NCI-H774 (cell line): Measurements from ENCODE around the gene KLRG1.

Experiments used
- DNase-seq: peaks from one replicate; lab custom pipeline; 2025; lab: John Stamatoyannopoulos, UW

Gene KLRG1

DNA sequence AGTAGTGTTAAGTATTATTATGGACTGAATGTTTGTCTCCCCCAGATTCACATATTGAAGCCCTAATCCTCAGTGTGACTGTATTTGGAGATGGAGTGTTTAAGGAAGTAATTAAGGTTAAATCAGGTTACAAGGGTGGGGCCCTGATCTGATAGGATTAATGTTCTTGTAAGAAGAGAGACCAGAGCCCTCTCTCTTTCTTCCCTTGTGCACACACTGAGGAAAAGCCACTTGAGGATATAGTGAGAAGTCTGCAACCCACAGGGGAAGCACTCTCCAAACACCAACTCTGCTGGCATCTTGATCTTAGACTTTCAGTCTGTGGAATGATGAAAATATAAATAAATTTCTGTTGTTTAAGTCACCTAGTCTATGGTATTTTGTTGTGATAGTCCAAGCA is 2.2 kb upstream of the KLRG1 start:
- no peak for DNase-seq

DNA sequence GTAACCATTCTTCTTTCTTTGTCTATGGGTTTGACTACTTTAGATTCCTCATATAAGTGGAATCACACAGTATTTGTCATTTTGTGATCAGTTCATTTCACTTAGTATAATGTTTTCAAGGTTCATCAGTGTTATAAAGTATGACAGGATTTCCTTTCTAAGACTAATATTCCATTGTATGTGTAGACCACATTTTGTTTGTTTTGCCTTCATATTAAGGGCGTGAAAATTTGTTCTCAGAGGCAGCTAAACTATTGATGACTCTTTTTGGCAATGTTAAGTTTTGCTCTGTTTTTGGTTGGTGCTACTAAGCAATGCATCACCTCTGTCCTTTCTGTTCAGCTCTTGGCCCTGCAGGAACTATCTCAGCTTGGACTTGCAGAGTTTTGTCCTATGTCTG is 1.7 kb upstream of the KLRG1 start:
- DNase-seq, result no peak

DNA sequence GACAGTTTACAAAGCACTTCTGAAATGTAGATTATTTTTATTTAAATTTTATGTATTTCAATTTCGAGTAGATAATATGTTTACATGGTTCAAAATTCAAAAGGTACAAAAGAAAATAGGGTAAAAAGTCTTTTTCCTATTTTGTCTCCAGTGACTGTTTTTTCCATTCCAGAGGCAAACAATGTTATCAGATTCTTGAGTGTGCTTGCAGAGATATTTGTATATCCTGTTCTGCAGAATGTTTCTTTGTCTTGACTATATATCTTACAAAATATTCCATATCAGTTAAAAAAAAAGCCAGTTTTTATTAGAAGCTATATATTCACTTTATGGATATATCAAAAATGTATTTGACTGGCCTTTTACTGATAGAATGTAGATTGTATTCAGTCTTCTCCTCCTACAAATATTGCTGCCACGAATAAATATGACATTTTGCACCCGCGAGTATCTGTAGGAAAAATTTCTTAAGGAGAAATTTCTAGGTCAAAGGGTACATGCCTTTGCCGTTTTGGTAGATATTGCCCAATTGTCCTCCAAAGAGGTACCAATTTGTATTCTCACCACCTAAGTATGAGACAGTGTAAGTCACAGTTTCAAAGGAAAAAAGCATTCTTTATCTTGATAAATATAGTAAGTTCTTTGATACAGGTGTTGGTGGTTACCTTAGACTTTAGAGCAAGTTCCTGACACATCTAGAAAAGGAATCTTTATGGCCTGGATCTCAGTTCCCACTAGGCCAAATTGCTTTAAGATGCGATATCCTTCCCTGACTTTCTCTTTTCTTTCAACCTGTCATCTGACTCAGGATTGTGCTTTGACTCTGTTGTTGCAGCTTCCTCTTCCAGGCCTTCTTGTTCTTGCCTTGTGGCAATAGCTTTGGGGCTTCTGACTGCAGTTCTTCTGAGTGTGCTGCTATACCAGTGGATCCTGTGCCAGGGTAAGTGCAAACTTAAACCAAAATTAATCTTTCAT is 2.3 kb downstream of the KLRG1 start:
- DNase-seq, result no peak

DNA sequence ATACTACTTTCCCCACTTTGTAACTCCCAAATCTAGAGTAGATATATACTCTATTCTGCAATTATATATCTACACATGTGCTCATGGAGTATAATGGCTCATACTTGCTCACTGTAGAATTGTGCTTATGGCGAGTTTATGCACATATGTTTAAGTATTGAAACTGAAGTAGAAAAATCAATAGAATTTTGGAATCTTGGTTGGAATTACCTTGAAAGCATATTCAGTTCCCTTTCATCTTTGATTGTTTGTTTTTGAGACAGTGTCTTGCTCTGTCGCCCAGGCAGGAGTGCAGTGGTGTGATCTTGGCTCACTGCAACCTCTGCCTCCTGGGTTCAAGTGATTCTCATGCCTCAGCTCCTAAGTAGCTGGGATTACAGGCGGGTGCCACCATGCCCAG is 4.5 kb downstream of the KLRG1 start:
- DNase-seq, result no peak

DNA sequence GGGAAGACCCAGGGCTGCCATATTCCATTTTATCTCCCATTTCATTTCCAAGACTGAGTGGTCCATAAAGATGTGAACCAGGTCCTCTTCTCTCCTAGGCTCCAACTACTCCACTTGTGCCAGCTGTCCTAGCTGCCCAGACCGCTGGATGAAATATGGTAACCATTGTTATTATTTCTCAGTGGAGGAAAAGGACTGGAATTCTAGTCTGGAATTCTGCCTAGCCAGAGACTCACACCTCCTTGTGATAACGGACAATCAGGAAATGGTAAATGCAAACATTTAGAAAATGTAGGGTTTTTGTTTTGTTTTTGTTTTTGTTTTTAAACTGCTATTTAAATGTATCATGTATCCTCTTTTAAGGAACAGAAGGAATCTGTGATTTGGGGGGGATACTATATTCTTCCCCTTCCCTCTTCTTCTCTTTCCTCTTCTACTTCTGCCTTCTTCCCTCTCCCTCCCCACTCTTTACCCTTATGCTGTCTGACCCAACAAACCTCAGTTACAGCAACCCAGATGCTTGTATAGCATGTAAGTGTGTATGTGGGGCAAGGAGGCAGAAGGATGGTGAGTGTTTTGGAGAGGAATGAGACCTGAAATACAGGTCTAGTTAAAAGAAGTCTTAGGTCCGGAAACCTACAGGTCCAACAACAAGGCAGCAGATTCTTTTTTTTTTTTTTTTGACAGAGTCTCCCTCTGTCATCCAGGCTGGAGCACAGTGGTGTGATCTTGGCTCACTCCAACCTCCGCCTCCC is 5.9 kb downstream of the KLRG1 start:
- no peak for DNase-seq

DNA sequence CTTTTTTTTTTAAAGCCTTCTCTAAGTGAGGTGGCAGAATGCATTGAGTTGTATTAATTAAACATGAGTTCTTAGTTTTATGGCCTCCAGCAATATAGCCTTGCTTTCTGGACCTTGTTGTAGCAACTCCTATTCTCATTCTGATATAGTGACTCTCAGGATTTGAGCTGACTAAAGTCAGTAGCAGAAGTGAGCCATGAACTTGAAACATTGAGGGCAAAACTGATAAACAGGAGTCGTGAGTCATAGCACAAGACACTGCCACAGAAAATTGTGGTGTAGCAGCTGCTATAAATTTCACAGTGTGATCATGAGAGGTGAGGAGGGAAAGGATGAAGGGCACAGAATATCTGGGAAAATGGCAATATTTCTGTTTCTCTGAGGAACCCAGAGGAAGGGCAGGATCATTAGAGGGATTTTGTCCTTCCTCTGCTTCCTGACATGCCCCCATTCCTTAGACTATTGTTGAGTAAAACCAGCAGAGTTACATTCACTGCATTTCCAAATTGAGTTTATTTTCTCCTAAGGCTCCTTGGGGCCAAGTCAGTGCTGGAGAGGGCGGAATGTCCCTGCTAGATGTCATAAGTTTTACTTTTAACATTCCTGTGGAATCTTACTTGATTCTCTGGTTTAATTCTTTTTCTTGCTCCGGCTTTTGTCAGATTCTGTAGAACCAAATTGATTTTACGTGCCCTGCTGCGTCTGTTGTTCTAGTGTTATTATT is 7.5 kb downstream of the KLRG1 start:
- no peak for DNase-seq

DNA sequence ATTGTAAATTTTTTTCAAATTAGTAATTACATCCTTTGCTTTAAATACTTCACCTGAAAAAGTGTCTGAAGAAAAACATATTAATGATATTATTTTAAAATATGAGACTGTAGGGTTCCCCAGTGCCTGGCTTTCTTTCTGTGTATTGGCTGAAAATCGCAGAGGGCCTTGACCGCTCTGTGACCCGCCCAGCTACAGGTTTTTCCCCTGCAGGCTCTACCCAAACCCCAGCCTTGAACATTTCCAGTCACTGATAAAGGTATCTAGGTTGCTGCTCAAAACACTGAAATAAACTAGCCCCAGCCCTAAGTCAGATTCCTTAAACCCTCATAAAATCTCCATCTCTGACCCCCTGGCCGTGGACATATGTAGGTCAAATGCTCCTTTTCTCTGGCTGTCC is 11.9 kb downstream of the KLRG1 start:
- no peak for DNase-seq

DNA sequence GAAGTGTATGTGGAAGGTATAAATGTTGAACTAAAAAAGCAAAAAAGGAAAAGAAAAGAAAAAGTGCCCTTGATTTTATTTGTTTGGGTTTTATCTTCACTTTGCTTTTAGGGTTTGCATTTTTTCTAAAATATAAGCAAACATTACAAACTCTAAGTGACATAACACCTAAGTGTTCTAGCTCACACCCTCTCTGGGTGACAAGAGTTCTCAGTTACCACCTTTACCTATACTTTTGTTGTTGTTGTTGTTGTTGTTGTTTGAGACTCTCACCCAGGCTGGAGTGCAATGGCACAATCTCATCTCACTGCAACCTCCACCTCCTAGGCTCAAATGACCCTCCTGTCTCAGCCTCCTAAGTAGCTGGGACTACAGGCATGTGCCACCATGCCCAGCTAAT is 13.0 kb downstream of the KLRG1 start:
- no peak for DNase-seq

DNA sequence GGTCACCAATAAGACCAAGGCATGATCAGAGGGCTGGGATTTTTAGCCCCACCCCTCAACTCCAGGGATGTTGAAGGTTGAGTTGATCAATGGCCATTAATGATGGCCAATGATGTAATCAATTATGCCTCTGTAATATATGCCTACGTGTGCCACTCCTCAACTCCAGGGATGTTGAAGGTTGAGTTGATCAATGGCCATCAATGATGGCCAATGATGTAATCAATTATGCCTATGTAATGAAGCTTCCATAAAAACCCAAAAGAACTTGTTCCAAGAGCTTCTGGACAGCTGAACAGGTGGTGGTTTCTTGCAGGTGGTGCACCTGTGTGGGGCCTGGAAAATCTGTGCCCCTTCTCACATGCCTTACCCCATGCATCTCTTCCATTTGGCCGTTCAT is 33.2 kb downstream of the KLRG1 start:
- no peak for DNase-seq

DNA sequence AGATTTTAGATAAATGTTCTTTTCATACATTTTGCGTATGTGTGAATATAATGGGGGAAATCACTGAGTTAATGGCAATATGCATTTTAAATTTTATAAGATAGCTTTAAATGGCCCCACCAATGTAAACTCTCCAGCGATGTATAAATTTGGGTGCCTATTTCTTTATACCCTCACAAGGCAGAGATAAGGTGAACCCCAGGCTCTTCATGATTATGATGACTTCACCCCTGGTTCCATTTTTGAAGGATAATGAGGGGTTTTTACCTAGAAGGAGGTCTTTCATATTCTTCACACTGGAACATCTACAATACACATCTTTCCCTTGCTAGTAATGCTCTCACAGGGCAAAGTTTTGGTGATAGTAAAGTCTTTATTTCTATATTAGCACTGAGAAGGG is 35.2 kb downstream of the KLRG1 start:
- no peak for DNase-seq

DNA sequence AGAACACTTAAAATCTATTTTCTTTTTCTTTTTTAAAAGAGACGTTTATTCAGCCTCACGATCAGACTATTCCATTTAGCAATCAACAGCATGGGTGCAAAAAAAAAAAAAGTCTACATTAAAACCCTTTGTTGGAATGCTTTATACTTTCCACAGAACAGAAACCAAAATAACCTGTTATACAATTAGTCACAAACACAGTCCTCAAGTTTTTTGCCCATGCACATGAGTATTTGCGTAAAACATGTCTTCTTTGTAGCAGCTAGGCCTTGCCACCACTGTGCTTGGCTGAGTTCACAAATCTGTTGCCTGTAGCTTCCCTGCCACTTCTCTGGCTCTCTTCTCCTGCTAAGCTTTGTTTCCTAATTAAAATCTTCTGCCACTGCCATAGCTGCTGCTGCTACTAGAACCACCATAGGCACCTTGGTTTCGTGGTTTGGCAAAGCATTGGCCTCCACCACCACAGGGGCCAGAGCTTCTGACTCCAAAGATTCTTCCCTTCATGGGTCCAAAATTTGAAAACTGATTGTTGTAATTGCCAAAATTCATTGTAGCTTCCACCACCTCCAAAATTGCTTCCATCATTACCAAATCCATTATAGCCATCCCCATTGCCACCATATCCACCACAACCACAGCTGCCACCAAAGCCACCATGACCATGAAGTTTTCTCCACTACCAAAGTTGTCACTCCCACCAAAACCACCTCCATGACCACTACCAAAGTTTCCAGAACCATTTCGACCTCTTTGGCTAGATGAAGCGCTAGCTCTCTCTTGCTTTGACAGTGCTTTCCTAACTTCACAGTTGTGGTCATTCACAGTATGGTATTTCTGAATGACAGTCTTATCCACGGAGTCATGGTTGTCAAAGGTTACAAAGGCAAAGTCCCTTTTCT is 38.1 kb downstream of the KLRG1 start:
- no peak for DNase-seq

DNA sequence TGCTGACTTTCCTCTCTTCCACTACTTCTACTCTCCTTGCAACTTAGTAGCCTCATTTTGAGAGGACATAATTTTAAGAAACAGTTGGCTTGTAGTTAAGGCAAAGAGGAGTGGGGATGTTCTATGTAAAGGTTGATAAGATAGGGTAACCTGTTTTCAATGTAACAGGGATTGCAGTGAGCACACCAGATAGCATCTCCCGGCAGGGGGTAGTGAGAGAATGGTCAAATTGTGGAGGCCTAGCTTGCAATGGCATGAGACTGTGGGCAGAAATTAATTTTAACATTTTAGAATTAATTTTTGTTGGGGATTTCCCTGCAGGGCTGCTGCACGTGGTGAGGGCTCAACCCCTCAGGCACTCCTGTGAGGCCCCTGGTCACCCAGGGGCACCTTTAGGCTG is 41.4 kb downstream of the KLRG1 start:
- no peak for DNase-seq

DNA sequence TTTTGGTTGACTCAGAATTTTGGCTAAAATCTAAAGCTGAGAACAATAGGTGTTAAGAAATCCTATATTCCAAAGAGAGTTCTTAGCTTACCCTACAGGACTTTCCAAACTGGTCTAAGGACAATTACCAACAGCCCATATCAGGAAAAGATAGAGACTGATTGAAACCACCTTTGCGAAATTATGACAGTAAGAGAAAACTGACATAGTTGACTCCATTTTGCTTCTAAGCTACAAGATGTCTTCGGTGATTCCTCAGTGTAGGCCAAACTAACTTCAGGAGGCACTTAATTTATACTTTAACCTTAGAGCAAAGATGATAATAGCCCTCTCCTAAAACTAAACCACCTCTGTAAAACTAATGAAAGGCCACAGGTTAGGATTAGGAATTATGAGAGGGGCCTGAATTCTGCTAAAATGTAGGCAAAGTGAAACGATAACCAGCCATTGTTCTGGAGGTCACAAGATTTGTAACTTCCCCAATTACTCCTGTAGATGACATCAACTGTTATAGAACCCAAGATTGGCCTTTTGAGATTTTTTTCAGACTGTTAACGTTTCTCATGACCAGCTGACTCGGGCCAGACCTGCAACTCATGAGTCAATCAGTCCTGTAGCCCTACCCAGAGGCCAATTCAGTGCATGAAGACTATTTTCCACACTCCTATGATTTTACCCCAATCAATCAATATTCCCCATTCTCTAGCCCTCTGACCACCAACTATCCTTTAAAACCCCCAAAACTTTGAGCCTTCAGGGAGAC is 43.0 kb downstream of the KLRG1 start:
- DNase-seq, result no peak

DNA sequence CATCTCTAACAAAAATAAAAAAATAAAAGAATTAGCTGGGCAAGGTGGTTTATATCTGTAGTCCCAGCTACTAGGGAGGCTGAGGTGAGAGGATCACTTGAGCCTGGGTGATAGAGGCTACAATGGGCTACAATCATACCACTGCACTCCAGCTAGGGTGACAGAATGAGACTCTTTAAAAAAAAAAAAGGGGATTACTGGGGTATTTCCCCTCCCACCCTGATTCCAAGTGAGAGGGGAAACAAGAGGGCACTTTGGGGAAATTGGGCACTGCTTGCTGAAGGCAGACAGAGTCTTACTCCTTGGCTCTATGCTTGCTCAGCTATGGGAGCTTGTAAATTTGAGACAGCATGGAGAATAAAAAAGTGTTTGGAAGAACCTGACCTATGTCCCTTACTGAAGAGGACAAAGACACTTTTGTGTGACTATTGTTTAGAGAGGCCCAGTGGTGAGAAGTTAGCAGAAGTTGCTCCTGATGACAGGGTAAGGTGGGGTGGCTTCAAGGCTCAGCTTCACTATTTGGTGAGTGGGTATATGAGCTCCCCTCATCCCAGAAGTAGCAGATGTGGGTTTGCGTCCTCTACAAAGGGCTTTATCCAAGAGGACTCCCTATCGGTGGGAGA is 44.0 kb downstream of the KLRG1 start:
- no peak for DNase-seq

DNA sequence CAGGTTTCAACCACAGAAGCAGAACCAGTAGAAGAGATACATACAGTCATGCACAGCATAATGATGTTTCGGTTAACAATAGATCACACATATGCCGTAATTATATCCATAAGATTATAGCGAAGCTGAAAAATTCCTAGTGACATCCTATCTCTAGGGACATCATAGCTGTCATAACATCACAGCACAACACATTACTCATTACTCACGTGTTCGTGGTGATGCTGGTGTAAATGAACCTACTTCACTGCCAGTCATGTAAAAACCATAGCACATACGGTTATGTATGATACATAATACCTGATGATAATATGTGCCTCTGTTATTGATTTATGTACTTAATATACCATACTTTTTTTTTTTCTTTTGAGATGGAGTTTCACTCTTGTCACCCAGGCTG is 44.7 kb downstream of the KLRG1 start:
- DNase-seq, result no peak

DNA sequence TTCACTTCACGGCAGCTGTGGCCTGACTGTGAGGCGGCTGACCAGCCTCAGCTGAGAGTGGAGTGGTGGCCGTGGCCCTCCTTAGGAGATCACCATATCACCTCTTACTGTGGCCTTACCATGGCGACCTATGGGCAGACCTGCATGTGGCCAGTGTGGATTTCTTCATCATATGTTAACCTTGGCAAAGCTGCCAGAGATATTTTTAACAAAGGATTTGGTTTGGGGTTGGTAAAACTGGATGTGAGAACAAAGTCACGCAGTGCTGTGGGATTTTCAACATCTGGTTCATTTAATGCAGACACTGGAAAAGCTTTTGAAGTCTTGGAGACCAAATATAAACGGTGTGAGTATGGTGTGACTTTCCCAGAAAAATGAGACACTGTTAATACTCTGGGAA is 46.9 kb downstream of the KLRG1 start:
- no peak for DNase-seq

DNA sequence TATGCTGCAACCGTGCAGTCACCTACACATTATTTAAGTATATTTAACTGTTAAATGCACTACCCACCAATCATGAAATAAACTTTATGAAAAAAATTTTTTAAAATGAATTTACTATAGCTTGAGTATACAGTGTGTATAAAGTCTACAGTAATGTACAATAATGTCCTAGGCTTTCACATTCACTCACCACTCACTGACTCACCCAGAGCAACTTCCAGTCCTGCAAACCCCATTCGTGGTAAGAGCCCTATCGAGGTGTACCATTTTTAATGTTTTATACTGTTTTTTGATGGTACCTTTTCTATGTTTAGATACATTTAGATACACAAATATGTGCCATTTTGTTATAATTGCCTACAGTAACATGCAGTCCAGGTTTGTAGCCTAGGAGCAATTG is 48.1 kb downstream of the KLRG1 start:
- DNase-seq, result no peak

DNA sequence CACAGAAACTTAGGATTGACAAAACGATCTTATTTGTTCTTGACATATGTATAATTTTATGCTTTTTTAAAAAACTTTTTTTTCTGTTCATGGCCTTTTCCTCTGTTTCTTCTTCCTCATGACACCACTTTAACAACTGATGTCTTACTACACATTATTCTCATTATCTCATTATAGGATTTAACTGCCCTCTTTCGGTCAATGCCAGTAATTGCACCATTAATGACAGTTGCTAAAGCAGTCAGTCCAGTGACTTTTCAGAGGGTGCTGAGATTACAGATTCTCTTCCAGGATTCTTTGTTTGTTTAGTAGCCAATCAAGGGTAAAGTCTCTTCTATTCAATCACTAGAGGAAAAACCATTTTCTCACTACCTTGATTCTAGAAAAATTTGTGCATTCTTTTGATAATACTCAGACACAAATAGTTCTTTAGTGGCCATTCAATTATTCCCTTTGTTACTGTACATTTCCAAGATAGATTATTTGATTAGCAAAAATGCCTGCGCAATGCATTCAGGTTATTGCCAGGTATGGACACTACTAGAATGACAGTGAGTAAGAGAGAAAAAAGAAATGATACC is 50.1 kb downstream of the KLRG1 start:
- DNase-seq, result peak; percentile 35

DNA sequence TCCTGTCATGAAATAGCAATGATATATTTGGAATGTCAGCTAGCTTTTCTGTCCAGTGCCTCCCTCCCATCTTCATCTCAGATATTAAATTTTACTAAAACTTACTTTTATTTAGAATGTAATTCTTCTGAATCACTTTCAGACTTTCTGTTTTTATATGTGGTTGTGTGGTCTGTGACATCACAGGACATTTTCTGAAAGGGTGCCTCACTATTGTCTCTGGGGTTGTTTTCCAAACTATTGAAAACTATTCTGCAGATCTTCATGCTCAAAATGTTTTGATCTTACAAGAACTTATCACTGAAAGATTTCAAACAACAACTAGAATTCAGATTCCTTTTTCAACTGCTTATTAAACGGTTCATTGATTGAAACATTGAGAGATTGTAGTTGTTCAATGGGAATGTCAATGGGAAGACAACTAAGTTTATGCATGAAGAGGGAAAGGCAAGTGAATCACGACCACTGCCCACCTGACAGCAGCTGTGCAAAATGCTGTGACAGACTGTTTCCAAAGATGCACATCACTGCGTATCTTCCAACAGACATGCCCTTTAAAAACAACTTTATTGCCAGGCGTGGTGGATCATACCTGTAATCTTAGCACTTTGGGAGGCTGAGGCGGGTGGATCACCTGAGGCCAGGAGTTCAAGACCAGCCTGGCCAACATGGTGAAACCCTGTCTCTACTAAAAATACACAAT is 51.3 kb downstream of the KLRG1 start:
- no peak for DNase-seq
